Endothelial cell of umbilical vein (primary cell): ENCODE results near the gene C14orf180. TPM values are rescaled to one million over a fixed set of nuclear protein-coding genes. Genes with fewer than 3 reads are reported as not detected.

Experiments used
- BruUV-seq: library from RNA; stranded (reverse); fragments of 400-500 nt; replicated peaks from 2 replicates; lab custom pipeline; 2021; lab: Mats Ljungman, UMichigan
- CTCF ChIA-PET: fragments of 300-600, 350-600 bp; sonication (Branson Sonifier 250); formaldehyde crosslinking; loops from one replicate; lab custom pipeline; 2021; ENCODE audit warnings: antibody characterized with exemption, inconsistent platforms; lab: Charles Lee
- POLR2A ChIA-PET: fragments of 300-600, 350-600 bp; sonication (Branson Sonifier 250); formaldehyde crosslinking; loops from one replicate; lab custom pipeline; 2021; ENCODE audit warnings: antibody characterized with exemption, inconsistent platforms; lab: Charles Lee
- DNase-seq: peaks from one replicate; pipeline ENCODE4 v3.0.0-alpha.2; 2011; ENCODE audit warnings: low read depth, low spot score
- FAIRE-seq: peaks from 2 replicates; lab custom pipeline; 2011; peaks lifted over from hg19 to GRCh38; lab: Jason Lieb, UNC
- H2AFZ ChIP-seq: 2 replicates; pipeline ENCODE4 v1.6.0; 2012; ENCODE audit warnings: low read depth, low read length, control low read depth, inconsistent platforms
- H3K27ac ChIP-seq: 2 replicates; pipeline ENCODE4 v1.5.1; 2011; ENCODE audit warnings: low read depth, mild to moderate bottlenecking, control low read depth, low read length, moderate library complexity; ENCODE audit not compliant: insufficient read depth
- H3K27me3 ChIP-seq, 2 experiments: 2 replicates each; pipeline versions ENCODE4 v1.6.0 to v1.6.1; 2011; ENCODE audit warnings: low read length in 2 of 2, mixed read lengths in 1 of 2; ENCODE audit not compliant: control insufficient read depth in 2 of 2, insufficient read depth in 2 of 2
- H3K36me3 ChIP-seq, 2 experiments: 2 replicates in 1 of 2; 3 replicates in 1 of 2; pipeline ENCODE4 v1.5.1; 2011; ENCODE audit warnings: low read length in 2 of 2, mild to moderate bottlenecking in 1 of 2, moderate library complexity in 1 of 2; ENCODE audit not compliant: control insufficient read depth in 2 of 2, insufficient read depth in 2 of 2; ENCODE audit errors: extremely low read depth in 1 of 2
- H3K4me1 ChIP-seq: 3 replicates; pipeline ENCODE4 v1.5.1; 2011; ENCODE audit warnings: mild to moderate bottlenecking, low read length; ENCODE audit not compliant: control insufficient read depth, insufficient read depth; ENCODE audit errors: extremely low read depth
- H3K4me2 ChIP-seq: 2 replicates; pipeline ENCODE4 v1.6.1; 2011; ENCODE audit warnings: low read length, control low read depth, mixed read lengths; ENCODE audit not compliant: insufficient read depth
- H3K4me3 ChIP-seq, 3 experiments: fragments of 200-600 bp in 1 of 3; sonication (generic), shearing (Covaris generic) in 1 of 3; replicated peaks in 1 of 3; 2 replicates each; pipeline ENCODE4 v1.5.1; 2011 to 2016; ENCODE audit warnings: control low read depth in 3 of 3, low read length in 3 of 3, mild to moderate bottlenecking in 2 of 3, inconsistent platforms in 1 of 3, low read depth in 1 of 3, moderate library complexity in 1 of 3; ENCODE audit not compliant: insufficient read depth in 1 of 3
- H3K79me2 ChIP-seq: 2 replicates; pipeline ENCODE4 v1.6.0; 2012; ENCODE audit warnings: low read length, inconsistent platforms; ENCODE audit not compliant: control insufficient read depth, insufficient read depth
- H3K9ac ChIP-seq: replicated peaks from 2 replicates; pipeline ENCODE3; 2011; ENCODE audit warnings: low read length, control low read depth; ENCODE audit not compliant: insufficient read depth; ENCODE audit errors: extremely low read depth
- H3K9me1 ChIP-seq: replicated peaks from 3 replicates; pipeline ENCODE4 v1.6.0; 2011; ENCODE audit warnings: mild to moderate bottlenecking, low read length; ENCODE audit not compliant: control insufficient read depth, insufficient read depth; ENCODE audit errors: extremely low read depth
- H3K9me3 ChIP-seq: replicated peaks from 2 replicates; pipeline ENCODE4 v1.5.1; 2012; ENCODE audit warnings: low read length, inconsistent platforms; ENCODE audit not compliant: control insufficient read depth, insufficient read depth
- H4K20me1 ChIP-seq: replicated peaks from 2 replicates; pipeline ENCODE3; 2011; ENCODE audit warnings: mild to moderate bottlenecking, low read length; ENCODE audit not compliant: control insufficient read depth, insufficient read depth; ENCODE audit errors: extremely low read depth
- EZH2 ChIP-seq: IDR thresholded peaks from 2 replicates; pipeline ENCODE4 v1.6.1; 2012; ENCODE audit warnings: borderline replicate concordance, low read depth, mild to moderate bottlenecking, moderate library complexity, low read length, inconsistent platforms; ENCODE audit not compliant: severe bottlenecking
- FOS ChIP-seq: IDR thresholded peaks from 2 replicates; pipeline ENCODE4 v1.6.1; 2011; ENCODE audit warnings: mild to moderate bottlenecking, low read length, moderate library complexity, borderline replicate concordance; ENCODE audit not compliant: insufficient read depth
- GATA2 ChIP-seq: IDR thresholded peaks from 2 replicates; pipeline ENCODE4 v1.7.0; 2011; ENCODE audit warnings: low read depth, mild to moderate bottlenecking, moderate library complexity, mixed read lengths, low read length; ENCODE audit not compliant: insufficient read length, insufficient read depth
- JUN ChIP-seq: IDR thresholded peaks from 2 replicates; pipeline ENCODE4 v1.6.1; 2011; ENCODE audit warnings: borderline replicate concordance, low read depth; ENCODE audit not compliant: insufficient read length, insufficient read depth
- MAX ChIP-seq: IDR thresholded peaks from 2 replicates; pipeline ENCODE4 v1.6.1; 2011; ENCODE audit not compliant: insufficient read depth, insufficient read length
- MYC ChIP-seq: IDR thresholded peaks from one replicate; pipeline ENCODE4 v1.6.1; 2011; ENCODE audit warnings: mild to moderate bottlenecking, low read depth, low read length
- POLR2A ChIP-seq: IDR thresholded peaks from 2 replicates; pipeline ENCODE4 v1.6.1; 2012; ENCODE audit warnings: low read depth, mild to moderate bottlenecking, control low read depth, low read length
- POLR2AphosphoS5 ChIP-seq: IDR thresholded peaks from 2 replicates; pipeline ENCODE4 v1.6.1; 2012; ENCODE audit warnings: low read depth, mild to moderate bottlenecking, control low read depth, low read length, moderate library complexity; ENCODE audit not compliant: insufficient read depth
- dilution Hi-C: fragments of 300-500 bp; cut with MboI; formaldehyde crosslinking; loops from one replicate; pipeline ENCODE4 v1.15.0; 2019; ENCODE audit warnings: low sequenced_read_pairs; ENCODE audit not compliant: extremely low pct_ligation_motif_present
- intact Hi-C: fragments of 100-400 bp; cut with micrococcal nuclease; formaldehyde crosslinking; loops from one replicate; pipeline ENCODE4 v1.10.0; 2022
- polyA plus RNA-seq, 4 experiments: library from polyadenylated mRNA; depleted of rRNA in 3 of 4; stranded (reverse) in 3 of 4; unstranded in 1 of 4; fragments of >200 nt; gene quantifications; 2 replicates each; pipeline versions ENCODE4 v1.2.1 to v1.2.3, GENCODE V29; 2011 to 2012; ENCODE audit warnings: missing spikeins in 1 of 4
- total RNA-seq: library from RNA; stranded (reverse); gene quantifications from 2 replicates; pipeline ENCODE4 v1.2.3, GENCODE V29; 2021
- TF ChIP-seq, protein P1 (sequence below), 2 donors: IDR thresholded peaks; 1 replicate in 1 of 2; 2 replicates in 1 of 2; pipeline ENCODE4 v1.5.1; 2011; ENCODE audit warnings: low read length in 2 of 2, mild to moderate bottlenecking in 2 of 2, moderate library complexity in 2 of 2, control low read depth in 1 of 2, inconsistent platforms in 1 of 2, low read depth in 1 of 2; ENCODE audit not compliant: insufficient read depth in 1 of 2; ENCODE audit errors: extremely low read depth in 1 of 2

Gene C14orf180
- total and polyA plus RNA-seq, 2 donors (not counting 3 experiments of a cell fraction or from before 2014, with no cell fraction given): not detected

- BruUV-seq: no TSS peak
Observed at GRCh38 chr14:104638927-104639450, 59.4 kb downstream of the C14orf180 start.

DNA sequence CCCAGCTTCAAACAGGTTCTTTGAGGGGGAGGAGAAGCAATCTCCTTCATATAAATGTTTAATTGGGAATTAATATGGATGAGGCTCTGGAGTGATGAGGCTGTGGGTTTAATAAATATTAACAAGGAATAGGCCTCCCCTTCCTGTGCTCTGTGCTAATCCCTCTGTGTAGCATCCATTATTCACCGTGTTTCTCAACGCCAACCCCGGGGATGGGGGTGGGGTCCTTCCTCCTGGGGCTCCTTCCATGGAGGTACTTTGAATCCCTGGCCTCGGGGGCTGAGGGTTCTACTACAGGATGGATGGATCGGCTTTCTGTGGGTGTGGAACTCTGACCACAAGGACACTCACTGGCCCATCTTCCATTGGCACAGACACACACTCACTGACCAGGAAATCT lies 59.9 kb downstream of the C14orf180 start:
- Histone ChIP-seq H3K79me2 (no peaks in the 10 kb centered on the region), H3K36me3 (no peaks in the 10 kb centered on the region), H3K4me3 (no peak overlapping the region), H3K9ac (no peak overlapping the region), H4K20me1 (no peaks in the 10 kb centered on the region), H3K9me3 (no peaks in the 10 kb centered on the region), H3K9me1 (no peaks in the 10 kb centered on the region), H2AFZ (no peak overlapping the region), H3K4me2 (no peak overlapping the region), H3K27me3 (no peaks in the 10 kb centered on the region), H3K27ac (no peak overlapping the region), H3K4me1 (no peaks in the 10 kb centered on the region)
- DNase-seq (no peak), FAIRE-seq (no peak)
- dilution Hi-C loops (no loop called here), intact Hi-C loops (no loop called here)
- CTCF ChIA-PET: interaction anchor here (1.2 to 1.9 kb wide), 7 partner anchors 12 to 562 kb away, joined by 3 to 22 read pairs (median 5); no protein-coding TSS in a partner anchor
- no TSS peak for BruUV-seq
- POLR2A ChIA-PET: no interaction called here
- TF ChIP-seq GATA2 (no peak), POLR2AphosphoS5 (no peak), MYC (no peak), JUN (no peak), MAX (no peak), FOS (no peak), POLR2A (no peak), EZH2 (no peak)
- TF ChIP-seq, protein P1, sequence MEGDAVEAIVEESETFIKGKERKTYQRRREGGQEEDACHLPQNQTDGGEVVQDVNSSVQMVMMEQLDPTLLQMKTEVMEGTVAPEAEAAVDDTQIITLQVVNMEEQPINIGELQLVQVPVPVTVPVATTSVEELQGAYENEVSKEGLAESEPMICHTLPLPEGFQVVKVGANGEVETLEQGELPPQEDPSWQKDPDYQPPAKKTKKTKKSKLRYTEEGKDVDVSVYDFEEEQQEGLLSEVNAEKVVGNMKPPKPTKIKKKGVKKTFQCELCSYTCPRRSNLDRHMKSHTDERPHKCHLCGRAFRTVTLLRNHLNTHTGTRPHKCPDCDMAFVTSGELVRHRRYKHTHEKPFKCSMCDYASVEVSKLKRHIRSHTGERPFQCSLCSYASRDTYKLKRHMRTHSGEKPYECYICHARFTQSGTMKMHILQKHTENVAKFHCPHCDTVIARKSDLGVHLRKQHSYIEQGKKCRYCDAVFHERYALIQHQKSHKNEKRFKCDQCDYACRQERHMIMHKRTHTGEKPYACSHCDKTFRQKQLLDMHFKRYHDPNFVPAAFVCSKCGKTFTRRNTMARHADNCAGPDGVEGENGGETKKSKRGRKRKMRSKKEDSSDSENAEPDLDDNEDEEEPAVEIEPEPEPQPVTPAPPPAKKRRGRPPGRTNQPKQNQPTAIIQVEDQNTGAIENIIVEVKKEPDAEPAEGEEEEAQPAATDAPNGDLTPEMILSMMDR (IDR thresholded peaks at IDR 0.05; ENCODE audit: extremely low read depth in 1 of 2, insufficient read depth in 1 of 2, low read depth in 1 of 2, low read length in 2 of 2): no peak

More at GRCh38 chr14:104638927-104639450, 59.4 kb downstream of the C14orf180 start:
- POLR2A ChIA-PET: no interaction called here
- Histone ChIP-seq H3K9me1 (no peaks in the 10 kb centered on the region), H3K36me3 (no peaks in the 10 kb centered on the region), H2AFZ (no peak overlapping the region), H4K20me1 (no peaks in the 10 kb centered on the region), H3K4me1 (no peaks in the 10 kb centered on the region), H3K4me3 (no peak overlapping the region), H3K9ac (no peak overlapping the region), H3K79me2 (no peaks in the 10 kb centered on the region), H3K27ac (no peak overlapping the region), H3K9me3 (no peaks in the 10 kb centered on the region), H3K4me2 (no peak overlapping the region), H3K27me3 (no peaks in the 10 kb centered on the region)
- intact Hi-C loops: no loop called here
- dilution Hi-C loops: no loop called here
- FAIRE-seq (no peak), DNase-seq (no peak)
- TF ChIP-seq MAX: no peak
- CTCF ChIA-PET: interaction anchor here (1.9 kb wide), 1 partner anchor 561 kb away, joined by 22 read pairs; no protein-coding TSS in a partner anchor
